ENCODE data around the gene RELCH. TPM values are rescaled to one million over a fixed set of nuclear protein-coding genes. Genes with fewer than 3 reads are reported as not detected.

Gene RELCH
- total RNA-seq, 1 donor from 2014 or later: 22.4 TPM

DNA sequence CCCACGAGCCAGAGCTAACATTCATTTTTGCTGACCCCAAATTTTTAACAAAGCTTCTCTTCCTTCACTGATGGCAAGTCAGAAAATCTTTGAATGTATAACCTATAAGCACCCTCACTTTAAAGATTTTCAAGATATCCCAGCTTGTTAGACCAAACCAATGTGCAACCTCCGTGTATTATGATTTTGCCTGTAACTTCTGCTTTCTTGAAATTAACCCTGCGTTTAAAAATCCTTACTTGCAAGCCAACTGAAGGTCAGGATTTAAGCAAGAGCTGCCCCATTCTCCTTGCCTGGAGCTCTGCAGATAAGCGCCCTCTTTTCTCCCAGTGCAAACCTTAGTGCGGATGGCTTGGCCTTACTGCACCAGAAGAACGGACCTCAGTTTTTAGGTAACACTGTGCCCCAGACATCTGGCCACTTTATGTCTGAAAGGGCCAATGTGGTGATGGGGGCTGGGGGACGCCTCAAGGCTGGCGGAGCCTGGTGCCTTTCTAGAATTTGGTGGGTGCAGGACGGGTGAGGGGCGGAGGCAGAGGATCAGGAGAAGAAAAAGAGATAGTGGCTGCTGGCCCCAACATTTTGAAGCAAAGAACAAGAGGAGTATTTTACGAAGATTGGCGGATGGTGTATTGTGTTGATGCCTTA lies 137.2 kb downstream of the RELCH start:
- Mint-ChIP-seq H3K4me3 (peak overlapping the region; percentile 74), H3K4me1 (peaks cover 10% of the 10 kb centered on the region), H3K27ac (ENCODE audit: unreplicated experiment) (no peak overlapping the region), H3K9me3 (no peaks in the 10 kb centered on the region), H3K27me3 (ENCODE audit: low read depth) (peaks cover 82% of the 10 kb centered on the region), H3K36me3 (ENCODE audit: low read depth) (no peaks in the 10 kb centered on the region)
- TF ChIP-seq, protein P1, sequence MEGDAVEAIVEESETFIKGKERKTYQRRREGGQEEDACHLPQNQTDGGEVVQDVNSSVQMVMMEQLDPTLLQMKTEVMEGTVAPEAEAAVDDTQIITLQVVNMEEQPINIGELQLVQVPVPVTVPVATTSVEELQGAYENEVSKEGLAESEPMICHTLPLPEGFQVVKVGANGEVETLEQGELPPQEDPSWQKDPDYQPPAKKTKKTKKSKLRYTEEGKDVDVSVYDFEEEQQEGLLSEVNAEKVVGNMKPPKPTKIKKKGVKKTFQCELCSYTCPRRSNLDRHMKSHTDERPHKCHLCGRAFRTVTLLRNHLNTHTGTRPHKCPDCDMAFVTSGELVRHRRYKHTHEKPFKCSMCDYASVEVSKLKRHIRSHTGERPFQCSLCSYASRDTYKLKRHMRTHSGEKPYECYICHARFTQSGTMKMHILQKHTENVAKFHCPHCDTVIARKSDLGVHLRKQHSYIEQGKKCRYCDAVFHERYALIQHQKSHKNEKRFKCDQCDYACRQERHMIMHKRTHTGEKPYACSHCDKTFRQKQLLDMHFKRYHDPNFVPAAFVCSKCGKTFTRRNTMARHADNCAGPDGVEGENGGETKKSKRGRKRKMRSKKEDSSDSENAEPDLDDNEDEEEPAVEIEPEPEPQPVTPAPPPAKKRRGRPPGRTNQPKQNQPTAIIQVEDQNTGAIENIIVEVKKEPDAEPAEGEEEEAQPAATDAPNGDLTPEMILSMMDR (conservative IDR thresholded peaks at IDR 0.05): no peak
- DNase-seq (ENCODE audit: low read depth, low spot score): no peak

DNA sequence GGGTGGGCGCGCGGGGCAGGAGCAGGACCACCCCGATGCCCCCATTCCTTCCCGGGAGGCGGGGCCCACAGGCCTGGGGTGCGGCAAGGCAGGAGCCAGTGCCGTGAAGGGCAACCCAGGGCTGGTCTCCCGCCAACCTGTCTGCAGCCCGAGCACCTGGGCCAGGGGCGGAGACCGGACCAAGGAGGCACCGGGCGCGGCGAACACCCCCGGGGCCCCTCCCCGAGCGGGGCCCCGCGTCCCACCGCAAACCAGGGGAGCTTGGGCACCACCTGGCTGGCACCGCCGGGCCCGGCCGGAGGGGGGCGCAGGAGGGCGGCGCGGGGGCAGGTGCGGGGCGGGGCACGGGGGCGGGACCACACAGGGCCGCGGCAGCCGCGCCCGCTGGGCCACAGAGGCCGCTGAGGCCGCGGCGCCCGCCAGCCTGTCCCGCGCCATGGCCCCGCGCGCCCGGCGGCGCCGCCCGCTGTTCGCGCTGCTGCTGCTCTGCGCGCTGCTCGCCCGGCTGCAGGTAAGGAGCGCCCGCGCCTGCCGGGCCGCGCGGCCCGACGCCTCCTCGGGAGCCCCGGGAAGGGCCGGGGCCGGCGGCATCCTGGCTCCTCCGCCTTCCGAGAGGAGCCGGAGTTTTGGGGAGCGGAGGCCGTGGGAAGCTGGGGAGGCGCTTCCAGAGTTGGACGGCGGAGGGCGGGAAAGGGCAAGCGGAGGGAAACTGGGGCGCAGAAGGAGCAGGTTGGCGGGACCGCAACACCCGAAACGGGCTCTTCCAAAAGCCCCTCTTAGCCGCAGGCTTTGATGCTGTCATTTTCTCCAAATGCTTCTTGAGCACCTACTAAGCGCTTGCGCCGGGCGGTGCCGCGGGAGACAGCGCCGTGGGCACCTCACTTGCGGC lies 138.1 kb downstream of the RELCH start, which contains the start of gene TNFRSF11A:
TNFRSF11A (plus strand) TSS at position 394 of the 889 bp plus-strand sequence; CDS start at position 437, 43 bp downstream.
- Mint-ChIP-seq H3K27me3 (ENCODE audit: low read depth) (peaks cover 89% of the 10 kb centered on the region), H3K27ac (ENCODE audit: unreplicated experiment) (no peak within 1 kb of the TSS), H3K9me3 (no peaks in the 10 kb centered on the region), H3K4me1 (peaks cover 10% of the 10 kb centered on the region), H3K36me3 (ENCODE audit: low read depth) (no peaks in the 10 kb centered on the region), H3K4me3 (peak within 1 kb of the TSS; percentile 74)
- TF ChIP-seq, protein P1 (conservative IDR thresholded peaks at IDR 0.05): peak; percentile 61
- DNase-seq (ENCODE audit: low read depth, low spot score): no peak

DNA sequence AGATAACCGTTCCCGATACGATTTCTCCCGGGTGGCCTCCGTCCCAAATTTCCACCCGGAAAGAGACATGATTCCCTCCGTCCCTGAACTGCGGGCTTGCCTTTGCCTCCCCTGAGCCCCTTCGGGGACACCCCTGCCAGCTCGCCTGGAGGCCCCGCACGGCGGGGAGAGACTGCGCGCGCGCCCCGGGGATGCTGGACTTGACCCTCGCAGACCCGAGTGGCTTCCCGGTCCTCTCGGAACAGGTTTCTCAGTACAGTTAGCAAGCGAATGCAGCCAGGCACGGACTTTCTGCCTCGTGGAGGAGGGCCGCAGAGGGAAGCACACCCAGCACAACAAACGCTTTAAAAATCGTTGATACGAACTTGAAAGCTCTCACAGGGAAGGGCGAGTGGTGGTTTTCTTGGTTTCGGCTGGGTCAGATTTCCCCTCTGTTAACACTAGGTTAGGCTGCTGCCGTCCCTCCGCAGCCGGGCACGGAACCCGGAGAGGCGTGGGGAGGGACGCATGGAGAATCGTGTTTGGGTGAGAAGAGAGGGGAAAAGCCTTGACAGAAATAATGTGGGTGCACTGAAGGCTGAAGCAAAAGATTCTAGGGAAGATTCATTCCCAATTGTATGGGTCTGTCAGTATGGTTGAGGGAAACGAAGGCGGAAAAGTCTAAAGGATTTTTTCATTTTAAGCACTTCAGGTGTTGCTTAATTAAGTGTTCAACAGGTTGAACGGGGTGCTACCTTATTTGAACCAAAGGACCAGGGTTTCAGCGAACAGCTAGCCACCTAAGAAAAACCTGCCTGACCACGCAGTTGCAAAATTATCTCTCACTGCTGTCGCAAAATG lies 139.0 kb downstream of the RELCH start:
- H3K36me3 Mint-ChIP-seq (ENCODE audit: low read depth): no peaks in the 10 kb centered on the region
- peak; percentile 18 for DNase-seq (ENCODE audit: low read depth, low spot score)
- no peak overlapping the region for H3K27ac Mint-ChIP-seq (ENCODE audit: unreplicated experiment)
- peaks cover 89% of the 10 kb centered on the region for H3K27me3 Mint-ChIP-seq (ENCODE audit: low read depth)
- no peaks in the 10 kb centered on the region for H3K9me3 Mint-ChIP-seq
- peaks cover 10% of the 10 kb centered on the region for H3K4me1 Mint-ChIP-seq
- H3K4me3 Mint-ChIP-seq: peak overlapping the region; percentile 69
- TF ChIP-seq, protein P1 (conservative IDR thresholded peaks at IDR 0.05): no peak

DNA sequence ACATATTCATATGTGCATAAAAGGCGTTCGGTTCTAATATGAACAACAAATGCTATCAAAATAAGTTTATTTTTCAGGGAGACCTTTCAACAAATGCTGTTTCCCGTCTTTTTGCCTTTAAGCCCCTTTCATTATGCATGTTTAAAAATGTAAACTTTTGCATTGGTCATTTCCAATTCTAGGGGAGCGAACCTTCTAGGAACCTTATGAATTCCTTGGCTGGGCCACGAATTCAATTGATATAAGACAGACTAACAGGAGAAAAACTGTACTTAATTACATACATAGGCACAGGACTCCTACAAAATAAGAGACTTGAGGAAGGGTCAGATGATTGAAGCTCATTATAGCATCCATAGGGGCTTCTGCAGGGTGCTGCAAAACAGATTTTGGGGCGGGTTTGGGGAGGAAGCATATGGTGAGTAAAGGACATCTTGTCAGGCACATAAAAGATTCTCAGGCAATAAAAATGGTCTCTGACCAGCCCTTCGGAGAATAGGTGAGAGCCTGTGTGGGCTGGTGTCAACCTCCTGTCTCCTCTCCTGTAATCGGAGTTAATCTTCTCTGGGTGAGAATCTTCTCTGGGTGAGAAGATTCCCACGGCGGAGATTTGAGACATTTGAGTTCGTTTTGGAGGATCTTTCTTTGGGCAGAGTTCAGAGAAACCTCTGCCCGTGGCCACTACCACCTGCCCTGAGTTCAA lies 139.7 kb downstream of the RELCH start:
- TF ChIP-seq, protein P1 (conservative IDR thresholded peaks at IDR 0.05): no peak
- H3K9me3 Mint-ChIP-seq: no peaks in the 10 kb centered on the region
- H3K27ac Mint-ChIP-seq (ENCODE audit: unreplicated experiment): no peak overlapping the region
- peaks cover 10% of the 10 kb centered on the region for H3K4me1 Mint-ChIP-seq
- DNase-seq (ENCODE audit: low read depth, low spot score): no peak
- peak overlapping the region; percentile 69 for H3K4me3 Mint-ChIP-seq
- H3K27me3 Mint-ChIP-seq (ENCODE audit: low read depth): peaks cover 88% of the 10 kb centered on the region
- H3K36me3 Mint-ChIP-seq (ENCODE audit: low read depth): no peaks in the 10 kb centered on the region

DNA sequence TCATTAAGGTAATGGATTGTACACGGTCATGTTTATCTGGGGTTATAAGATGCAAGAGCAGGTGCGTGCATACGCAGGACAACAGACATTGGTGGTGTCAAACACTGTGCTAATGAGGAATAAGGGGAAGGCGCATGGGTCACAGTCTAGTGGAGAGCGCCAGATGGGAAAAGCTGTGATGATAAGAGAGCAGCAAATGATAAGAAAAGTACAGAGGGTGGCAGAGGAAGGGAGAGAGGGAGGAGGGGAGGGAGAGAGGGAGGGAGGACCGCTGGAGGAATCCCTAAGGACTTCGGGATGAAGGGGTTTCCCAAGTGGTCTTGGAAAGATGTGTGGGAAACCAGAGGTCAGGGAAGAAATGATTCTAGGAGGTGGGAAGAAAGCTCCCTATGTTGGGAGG lies 140.9 kb downstream of the RELCH start:
- Mint-ChIP-seq H3K4me1 (peaks cover 10% of the 10 kb centered on the region), H3K4me3 (no peak overlapping the region), H3K27me3 (ENCODE audit: low read depth) (peaks cover 84% of the 10 kb centered on the region), H3K27ac (ENCODE audit: unreplicated experiment) (no peak overlapping the region), H3K36me3 (ENCODE audit: low read depth) (no peaks in the 10 kb centered on the region), H3K9me3 (no peaks in the 10 kb centered on the region)
- no peak for DNase-seq (ENCODE audit: low read depth, low spot score)
- TF ChIP-seq, protein P1 (conservative IDR thresholded peaks at IDR 0.05): no peak

Data from neural crest cell (in vitro differentiated cells).